ENCODE measurements around the gene PAX3.

GRCh38 chr2:222307143-222307756 is 8.5 kb upstream of the PAX3 start:
- TF ChIP-seq EP300 (IDR thresholded peaks at IDR 0.05; ENCODE audit: borderline replicate concordance) (no peak), TEAD4 (IDR thresholded peaks at IDR 0.05) (no peak), ZBTB7A (IDR thresholded peaks at IDR 0.05; ENCODE audit: low read depth) (no peak), TAF1 (IDR thresholded peaks at IDR 0.05; ENCODE audit: low read depth) (no peak), NFIC (IDR thresholded peaks at IDR 0.05) (no peak), RAD21 (IDR thresholded peaks at IDR 0.05; ENCODE audit: low read depth) (no peak), TCF12 (IDR thresholded peaks at IDR 0.05; ENCODE audit: low read depth) (no peak), EGR1 (IDR thresholded peaks at IDR 0.05) (no peak)
